ENCODE results near the gene CCDC57. TPM values are rescaled to one million over a fixed set of nuclear protein-coding genes. Genes with fewer than 3 reads are reported as not detected.

The CCDC57 gene
- total and polyA plus RNA-seq, 2 experiments from 2014 or later, result 46.2 to 53.5 TPM

GRCh38 chr17:82237083-82237745, 24.6 kb upstream of the CCDC57 start:
- Histone ChIP-seq H3K9me3 (ENCODE audit: low read depth) (no peaks in the 10 kb centered on the region), H3K4me3 (no peak overlapping the region), H3K27me3 (no peaks in the 10 kb centered on the region), H3K36me3 (peaks cover 24% of the 10 kb centered on the region), H3K4me1 (ENCODE audit: low read depth) (peaks cover 63% of the 10 kb centered on the region), H3K27ac (no peak overlapping the region)
- DNase-seq (ENCODE audit: low read depth in 1 of 2, low spot score in 1 of 2), result no peak
- TF ChIP-seq CTCF (IDR thresholded peaks at IDR 0.05; ENCODE audit: low read depth, low read length), result no peak

GRCh38 chr17:82236142-82236971, 23.7 kb upstream of the CCDC57 start:
- peak; percentile 63 to 86 for DNase-seq (ENCODE audit: low read depth in 1 of 2, low spot score in 1 of 2)
- peak overlapping the region; percentile 63 for H3K27ac ChIP-seq
- peaks cover 56% of the 10 kb centered on the region for H3K4me1 ChIP-seq (ENCODE audit: low read depth)

GRCh38 chr17:82235775-82236141, 23.1 kb upstream of the CCDC57 start:
- Histone ChIP-seq H3K9me3 (ENCODE audit: low read depth) (no peaks in the 10 kb centered on the region), H3K4me1 (ENCODE audit: low read depth) (peaks cover 50% of the 10 kb centered on the region), H3K4me3 (no peak overlapping the region), H3K27me3 (no peaks in the 10 kb centered on the region), H3K27ac (peak overlapping the region; percentile 63), H3K36me3 (peaks cover 24% of the 10 kb centered on the region)
- no peak for TF ChIP-seq CTCF (IDR thresholded peaks at IDR 0.05; ENCODE audit: low read depth, low read length)
- DNase-seq (ENCODE audit: low read depth in 1 of 2, low spot score in 1 of 2), result no peak

More at GRCh38 chr17:82236142-82236971, 23.7 kb upstream of the CCDC57 start:
- H3K9me3 ChIP-seq (ENCODE audit: low read depth), result no peaks in the 10 kb centered on the region
- peaks cover 24% of the 10 kb centered on the region for H3K36me3 ChIP-seq
- H3K27me3 ChIP-seq, result no peaks in the 10 kb centered on the region
- peak; percentile 86 for TF ChIP-seq CTCF (IDR thresholded peaks at IDR 0.05; ENCODE audit: low read depth, low read length)
- no peak overlapping the region for H3K4me3 ChIP-seq

GRCh38 chr17:82235056-82235774, 22.6 kb upstream of the CCDC57 start:
- Histone ChIP-seq H3K36me3 (peaks cover 24% of the 10 kb centered on the region), H3K27ac (peak overlapping the region; percentile 63), H3K4me1 (ENCODE audit: low read depth) (peaks cover 46% of the 10 kb centered on the region), H3K27me3 (no peaks in the 10 kb centered on the region), H3K4me3 (no peak overlapping the region), H3K9me3 (ENCODE audit: low read depth) (no peaks in the 10 kb centered on the region)
- no peak for DNase-seq (ENCODE audit: low read depth in 1 of 2, low spot score in 1 of 2)
- TF ChIP-seq CTCF (IDR thresholded peaks at IDR 0.05; ENCODE audit: low read depth, low read length), result no peak

GRCh38 chr17:82234211-82235055, 21.8 kb upstream of the CCDC57 start:
- no peak for TF ChIP-seq CTCF (IDR thresholded peaks at IDR 0.05; ENCODE audit: low read depth, low read length)
- DNase-seq (ENCODE audit: low read depth in 1 of 2, low spot score in 1 of 2), result no peak
- H3K36me3 ChIP-seq, result peaks cover 24% of the 10 kb centered on the region
- H3K9me3 ChIP-seq (ENCODE audit: low read depth), result no peaks in the 10 kb centered on the region
- H3K27ac ChIP-seq, result peak overlapping the region; percentile 63
- no peaks in the 10 kb centered on the region for H3K27me3 ChIP-seq
- no peak overlapping the region for H3K4me3 ChIP-seq
- peaks cover 46% of the 10 kb centered on the region for H3K4me1 ChIP-seq (ENCODE audit: low read depth)
